SK-N-SH (cell line): ENCODE measurements around the gene TNRC6B. TPM values are rescaled to one million over a fixed set of nuclear protein-coding genes. Genes with fewer than 3 reads are reported as not detected.
"Not testable (repeated sequence)": the region's sequence is repeated elsewhere in the genome, so short reads cannot be mapped to it uniquely, and the experiment has no call there.

Experiments used
- CTCF ChIA-PET: fragments of 300-600, 350-600 bp; formaldehyde crosslinking; extraction: SDS; loops from one replicate; lab custom pipeline; 2021; lab: Yijun Ruan, JAX
- POLR2A ChIA-PET: fragments of 350-600 bp; sonication (Branson Sonifier 250); formaldehyde crosslinking; extraction: SDS; loops from one replicate; lab custom pipeline; 2020; ENCODE audit warnings: antibody characterized with exemption, inconsistent platforms; lab: Yijun Ruan, JAX
- DNase-seq: peaks from one replicate; pipeline ENCODE4 v3.0.0; 2012
- H2AFZ ChIP-seq: fragments of 200-600 bp; sonication (generic); 2 replicates; pipeline ENCODE4 v1.8.1; 2016; ENCODE audit warnings: antibody characterized with exemption, mild to moderate bottlenecking, low read depth
- H3F3A ChIP-seq: fragments of 200-600 bp; sonication (generic); replicated peaks from 2 replicates; pipeline ENCODE3; 2016; ENCODE audit warnings: antibody characterized with exemption, mild to moderate bottlenecking; ENCODE audit not compliant: insufficient read depth
- H3K27ac ChIP-seq, 2 experiments: fragments of 200-500 bp in 1 of 2; fragments of 200-600 bp in 1 of 2; sonication (Bioruptor generic) in 1 of 2; sonication (generic), shearing (Covaris generic) in 1 of 2; 2 replicates each; pipeline versions ENCODE4 v1.5.1 to v1.6.1; 2014 to 2016; ENCODE audit warnings: low read depth in 2 of 2, inconsistent platforms in 1 of 2, low read length in 1 of 2, mild to moderate bottlenecking in 1 of 2, mixed read lengths in 1 of 2
- H3K27me3 ChIP-seq: fragments of 200-600 bp; sonication (generic), shearing (Covaris generic); 2 replicates; pipeline ENCODE4 v1.6.1; 2016; ENCODE audit warnings: mixed run types; ENCODE audit not compliant: insufficient read depth
- H3K36me3 ChIP-seq, 2 experiments: fragments of 200-500 bp in 1 of 2; fragments of 200-600 bp in 1 of 2; sonication (Bioruptor generic) in 1 of 2; sonication (generic) in 1 of 2; replicated peaks in 1 of 2; 2 replicates each; pipeline versions ENCODE3 to v1.5.1; 2014 to 2016; ENCODE audit warnings: low read length in 1 of 2, mild to moderate bottlenecking in 1 of 2; ENCODE audit not compliant: insufficient read depth in 2 of 2, control insufficient read depth in 1 of 2
- H3K4me1 ChIP-seq, 2 experiments: fragments of 200-500 bp in 1 of 2; fragments of 200-600 bp in 1 of 2; sonication (Bioruptor generic) in 1 of 2; sonication (generic), shearing (Covaris generic) in 1 of 2; 2 replicates each; pipeline versions ENCODE4 v1.5.1 to v1.6.1; 2014 to 2016; ENCODE audit warnings: low read depth in 1 of 2, low read length in 1 of 2, mixed run types in 1 of 2; ENCODE audit not compliant: insufficient read depth in 2 of 2, control insufficient read depth in 1 of 2
- H3K4me2 ChIP-seq: fragments of 200-600 bp; sonication (generic), shearing (Covaris generic); 2 replicates; pipeline ENCODE4 v1.6.1; 2017; ENCODE audit warnings: mixed run types
- H3K4me3 ChIP-seq, 2 experiments: fragments of 200-500 bp in 1 of 2; fragments of 200-600 bp in 1 of 2; sonication (Bioruptor generic) in 1 of 2; sonication (generic), shearing (Covaris generic) in 1 of 2; 2 replicates each; pipeline versions ENCODE4 v1.5.1 to v1.8.1; 2014 to 2016; ENCODE audit warnings: low read depth in 2 of 2, inconsistent platforms in 1 of 2, low read length in 1 of 2, mild to moderate bottlenecking in 1 of 2, mixed read lengths in 1 of 2, moderate library complexity in 1 of 2
- H3K79me2 ChIP-seq: fragments of 200-600 bp; sonication (generic); 2 replicates; pipeline ENCODE4 v1.8.1; 2017; ENCODE audit warnings: mild to moderate bottlenecking; ENCODE audit not compliant: insufficient read depth
- H3K9ac ChIP-seq: fragments of 200-600 bp; sonication (generic); 2 replicates; pipeline ENCODE4 v1.6.1; 2017; ENCODE audit warnings: mixed run types
- H3K9me2 ChIP-seq: fragments of 200-600 bp; sonication (generic); 2 replicates; pipeline ENCODE4 v1.6.1; 2017; ENCODE audit warnings: mixed run types
- H3K9me3 ChIP-seq: fragments of 200-600 bp; sonication (generic); 2 replicates; pipeline ENCODE4 v1.6.1; 2017; ENCODE audit warnings: mixed run types, mild to moderate bottlenecking, moderate library complexity
- H4K20me1 ChIP-seq: fragments of 200-600 bp; sonication (generic); 2 replicates; pipeline ENCODE4 v1.6.1; 2017; ENCODE audit warnings: mild to moderate bottlenecking, mixed run types; ENCODE audit not compliant: insufficient read depth
- CHD2 ChIP-seq: fragments of 150-350 bp; IDR thresholded peaks from 2 replicates; pipeline ENCODE4 v1.6.1; 2018; ENCODE audit warnings: low read length; ENCODE audit not compliant: partially characterized antibody
- FOSL2 ChIP-seq: IDR thresholded peaks from 2 replicates; pipeline ENCODE4 v1.4.0; 2012; ENCODE audit warnings: low read depth, mild to moderate bottlenecking, moderate library complexity, borderline replicate concordance
- FOXM1 ChIP-seq: IDR thresholded peaks from 2 replicates; pipeline ENCODE4 v1.4.0; 2012; ENCODE audit warnings: low read depth, mild to moderate bottlenecking
- GABPA ChIP-seq: IDR thresholded peaks from 2 replicates; pipeline ENCODE4 v1.4.0; 2012; ENCODE audit warnings: low read depth, mild to moderate bottlenecking
- JUND ChIP-seq: IDR thresholded peaks from 2 replicates; pipeline ENCODE4 v1.4.0; 2012
- MAX ChIP-seq: IDR thresholded peaks from 2 replicates; pipeline ENCODE4 v1.4.0; 2012; ENCODE audit warnings: low read depth
- MEF2A ChIP-seq: IDR thresholded peaks from 2 replicates; pipeline ENCODE4 v1.4.0; 2012; ENCODE audit warnings: low read depth, borderline replicate concordance
- PBX3 ChIP-seq: IDR thresholded peaks from 2 replicates; pipeline ENCODE4; 2012
- POLR2AphosphoS5 ChIP-seq: IDR thresholded peaks from 2 replicates; pipeline ENCODE4 v1.6.1; 2012; ENCODE audit warnings: low read depth, low read length
- RCOR1 ChIP-seq: fragments of 150-350 bp; IDR thresholded peaks from 2 replicates; pipeline ENCODE4 v1.6.1; 2017; ENCODE audit warnings: antibody characterized with exemption, low read length
- RFX5 ChIP-seq: IDR thresholded peaks from 2 replicates; pipeline ENCODE4 v1.6.1; 2012; ENCODE audit warnings: mild to moderate bottlenecking, improper control_type of control experiment, low read length
- RXRA ChIP-seq: IDR thresholded peaks from 2 replicates; pipeline ENCODE4 v1.4.0; 2012; ENCODE audit warnings: low read depth, mild to moderate bottlenecking, borderline replicate concordance
- SMC3 ChIP-seq: IDR thresholded peaks from 2 replicates; pipeline ENCODE4 v1.6.1; 2012; ENCODE audit warnings: low read depth, low read length, improper control_type of control experiment
- TAF1 ChIP-seq: IDR thresholded peaks from 2 replicates; pipeline ENCODE4 v1.6.1; 2012; ENCODE audit warnings: low read depth, mild to moderate bottlenecking, low read length, moderate library complexity, borderline replicate concordance
- TCF12 ChIP-seq: IDR thresholded peaks from 2 replicates; pipeline ENCODE4 v1.4.0; 2012
- TEAD4 ChIP-seq: IDR thresholded peaks from 2 replicates; pipeline ENCODE4 v1.4.0; 2012; ENCODE audit warnings: mild to moderate bottlenecking, borderline replicate concordance; ENCODE audit not compliant: insufficient read depth
- USF1 ChIP-seq: IDR thresholded peaks from 2 replicates; pipeline ENCODE4 v1.4.0; 2012; ENCODE audit warnings: low read depth, borderline replicate concordance
- USF2 ChIP-seq: fragments of 150-350 bp; IDR thresholded peaks from 2 replicates; pipeline ENCODE4 v1.6.1; 2017; ENCODE audit warnings: antibody characterized with exemption, low read length, low read depth, borderline replicate concordance
- ZBTB33 ChIP-seq: IDR thresholded peaks from 2 replicates; pipeline ENCODE4 v1.4.0; 2012; ENCODE audit warnings: low read depth, borderline replicate concordance
- WGBS: methylation state at CpG from one replicate; pipeline ENCODE4 v1.1.6; 2017; ENCODE audit warnings: low lambda C conversion rate; 5-methylcytosine and 5-hydroxymethylcytosine counted together
- polyA plus RNA-seq, 3 experiments: library from polyadenylated mRNA; depleted of rRNA; stranded (reverse); fragments of >200 nt; gene quantifications; 2 replicates each; pipeline ENCODE4 v1.2.3, GENCODE V29; 2012

TNRC6B gene
- polyA plus RNA-seq, 1 of the 3 experiments (the other 2 are of a cell fraction): 1.2 TPM

GRCh38 chr22:40194656-40195055 lies 16.9 kb downstream of the TNRC6B start:
- TF ChIP-seq FOXM1 (no peak), JUND (no peak), MEF2A (no peak), ZBTB33 (no peak), RXRA (no peak), CHD2 (no peak), USF1 (no peak), POLR2AphosphoS5 (no peak), TAF1 (no peak), RCOR1 (no peak), RFX5 (no peak), USF2 (no peak), GABPA (no peak), SMC3 (no peak)
- Histone ChIP-seq H4K20me1 (peaks cover 59% of the 10 kb centered on the region), H3K27ac (no peak overlapping the region), H3K79me2 (peaks cover 77% of the 10 kb centered on the region), H3K27me3 (no peaks in the 10 kb centered on the region), H3K9me3 (no peaks in the 10 kb centered on the region), H3K4me3 (no peak overlapping the region), H3K9me2 (no peaks in the 10 kb centered on the region), H3K4me2 (no peak overlapping the region), H3F3A (no peaks in the 10 kb centered on the region), H2AFZ (no peak overlapping the region), H3K9ac (no peak overlapping the region), H3K36me3 (no peaks in the 10 kb centered on the region), H3K4me1 (peaks cover 6 to 13% of the 10 kb centered on the region in 2 experiments; a peak in 2 of 4 replicates)
- WGBS: no CpG with 5 or more reads among the region's 3 CpGs
- CTCF ChIA-PET: no interaction called here
- no peak for DNase-seq
- POLR2A ChIA-PET: no interaction called here

GRCh38 chr22:40196628-40197360 lies 19.1 kb downstream of the TNRC6B start:
- CTCF ChIA-PET: no interaction called here
- Histone ChIP-seq H3K4me1 (peaks cover 6 to 11% of the 10 kb centered on the region in 2 experiments; a peak in 2 of 4 replicates), H3K79me2 (peaks cover 75% of the 10 kb centered on the region), H3K4me3 (no peak overlapping the region), H2AFZ (no peak overlapping the region), H3K27me3 (no peaks in the 10 kb centered on the region), H3K9me2 (no peaks in the 10 kb centered on the region), H4K20me1 (peaks cover 61% of the 10 kb centered on the region), H3K4me2 (peak overlapping the region; percentile 50), H3K27ac (peak overlapping the region; percentile 39 to 77), H3K36me3 (no peaks in the 10 kb centered on the region), H3K9me3 (no peaks in the 10 kb centered on the region), H3K9ac (peak overlapping the region; percentile 28; the same call in 1 of the 2 replicates), H3F3A (no peaks in the 10 kb centered on the region)
- no peak for TF ChIP-seq TEAD4
- no peak for TF ChIP-seq MEF2A
- TF ChIP-seq JUND: peak; percentile 50
- TF ChIP-seq RXRA: 0 out of 2 replicates have a peak, but pooled peaks have one; percentile 24
- TF ChIP-seq FOSL2: peak; percentile 58; the same call in 1 of the 2 replicates
- peak; percentile 43; the same call in 1 of the 2 replicates for TF ChIP-seq MAX
- peak; percentile 58 for TF ChIP-seq TCF12
- TF ChIP-seq PBX3: peak; percentile 24; the same call in 1 of the 2 replicates
- DNase-seq: no peak
- 52% methylated on average over 7 of the region's 7 CpGs for WGBS
- POLR2A ChIA-PET: no interaction called here

GRCh38 chr22:40197421-40197820 lies 19.7 kb downstream of the TNRC6B start:
- Histone ChIP-seq H3K4me1 (peaks cover 6 to 11% of the 10 kb centered on the region in 2 experiments; a peak in 2 of 4 replicates), H4K20me1 (peaks cover 59% of the 10 kb centered on the region), H3K79me2 (peaks cover 73% of the 10 kb centered on the region)
- H2AFZ ChIP-seq, DNase-seq, CTCF ChIA-PET, H3K27me3 ChIP-seq, H3K27ac ChIP-seq, H3K9ac ChIP-seq, H3F3A ChIP-seq, H3K9me2 ChIP-seq, H3K36me3 ChIP-seq, H3K4me3 ChIP-seq, H3K9me3 ChIP-seq, POLR2A ChIA-PET, H3K4me2 ChIP-seq: not testable (repeated sequence)
- 94% methylated on average over 6 of the region's 9 CpGs for WGBS
